Nephron (organoid): ENCODE results near the gene MLH1.

Experiments
- H3K27ac Mint-ChIP-seq, 3 experiments: 2 replicates each; pipeline ENCODE4 v1.8.0; 2020; ENCODE audit warnings: mixed read lengths in 3 of 3, mild to moderate bottlenecking in 2 of 3, moderate library complexity in 1 of 3
- H3K27me3 Mint-ChIP-seq: 2 replicates; pipeline ENCODE4 v1.8.0; 2021; ENCODE audit warnings: low read depth, mild to moderate bottlenecking, moderate library complexity, mixed read lengths
- H3K36me3 Mint-ChIP-seq: 2 replicates; pipeline ENCODE4 v1.8.0; 2020; ENCODE audit warnings: low read depth, mixed read lengths
- H3K4me1 Mint-ChIP-seq: 2 replicates; pipeline ENCODE4 v1.8.0; 2020; ENCODE audit warnings: mixed read lengths
- H3K4me3 Mint-ChIP-seq, 3 experiments: 2 replicates each; pipeline ENCODE4 v1.8.0; 2020; ENCODE audit warnings: mild to moderate bottlenecking in 3 of 3, mixed read lengths in 3 of 3, moderate library complexity in 2 of 3
- H3K9me3 Mint-ChIP-seq: 2 replicates; pipeline ENCODE4 v1.8.0; 2020; ENCODE audit warnings: mixed read lengths
- CTCF ChIP-seq, 3 experiments: fragments of 200-600 bp; sonication (generic); IDR thresholded peaks; one replicate each; pipeline ENCODE4 v1.5.0; 2021; ENCODE audit warnings: antibody characterized with exemption in 3 of 3; ENCODE audit not compliant: unreplicated experiment in 3 of 3

Gene MLH1

DNA sequence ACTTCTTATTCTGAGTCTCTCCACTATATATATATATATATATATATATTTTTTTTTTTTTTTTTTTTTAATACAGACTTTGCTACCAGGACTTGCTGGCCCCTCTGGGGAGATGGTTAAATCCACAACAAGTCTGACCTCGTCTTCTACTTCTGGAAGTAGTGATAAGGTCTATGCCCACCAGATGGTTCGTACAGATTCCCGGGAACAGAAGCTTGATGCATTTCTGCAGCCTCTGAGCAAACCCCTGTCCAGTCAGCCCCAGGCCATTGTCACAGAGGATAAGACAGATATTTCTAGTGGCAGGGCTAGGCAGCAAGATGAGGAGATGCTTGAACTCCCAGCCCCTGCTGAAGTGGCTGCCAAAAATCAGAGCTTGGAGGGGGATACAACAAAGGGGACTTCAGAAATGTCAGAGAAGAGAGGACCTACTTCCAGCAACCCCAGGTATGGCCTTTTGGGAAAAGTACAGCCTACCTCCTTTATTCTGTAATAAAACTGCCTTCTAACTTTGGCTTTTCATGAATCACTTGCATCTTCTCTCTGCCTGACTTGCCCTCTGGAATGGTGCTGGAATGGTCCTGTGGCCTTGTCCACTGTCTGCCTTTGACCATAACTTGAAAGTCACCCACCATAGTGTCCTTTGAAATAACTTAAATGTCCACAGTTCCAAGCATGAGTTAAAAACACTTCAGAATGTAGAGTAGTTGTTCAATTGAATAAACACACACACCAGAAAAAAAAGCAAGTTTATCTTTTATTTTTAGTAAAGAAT lies 32.4 kb downstream of the MLH1 start:
- no peaks in the 10 kb centered on the region for H3K27me3 Mint-ChIP-seq
- H3K36me3 Mint-ChIP-seq = peaks cover 88% of the 10 kb centered on the region
- H3K4me1 Mint-ChIP-seq = no peaks in the 10 kb centered on the region
- no peak overlapping the region for H3K27ac Mint-ChIP-seq
- TF ChIP-seq CTCF (IDR thresholded peaks at IDR 0.05; ENCODE audit: unreplicated experiment in 3 of 3) = no peak
- H3K9me3 Mint-ChIP-seq = peaks cover 22% of the 10 kb centered on the region
- no peak overlapping the region for H3K4me3 Mint-ChIP-seq

DNA sequence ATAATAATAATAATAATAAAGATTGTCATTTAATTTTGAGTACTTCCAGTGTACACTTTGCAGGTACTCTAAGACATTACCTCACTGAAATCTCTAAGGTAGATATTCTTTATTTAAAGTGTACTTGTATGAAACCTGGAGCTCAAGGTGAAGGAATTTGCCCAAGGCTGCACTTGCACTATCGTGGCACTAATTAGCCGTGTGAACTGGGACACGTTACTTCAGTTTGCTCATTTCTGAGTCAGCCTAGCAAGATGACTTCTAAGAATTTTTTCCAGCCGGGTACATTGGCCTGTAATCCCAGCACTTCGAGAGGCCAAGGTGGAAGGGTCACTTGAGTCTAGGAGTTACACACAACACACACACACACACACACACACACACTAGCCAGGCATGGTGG lies 33.5 kb downstream of the MLH1 start:
- TF ChIP-seq CTCF (IDR thresholded peaks at IDR 0.05; ENCODE audit: unreplicated experiment in 3 of 3) = no peak
- Mint-ChIP-seq H3K4me3 (no peak overlapping the region), H3K27ac (no peak overlapping the region), H3K9me3 (peaks cover 22% of the 10 kb centered on the region), H3K4me1 (no peaks in the 10 kb centered on the region), H3K27me3 (no peaks in the 10 kb centered on the region), H3K36me3 (peaks cover 88% of the 10 kb centered on the region)

DNA sequence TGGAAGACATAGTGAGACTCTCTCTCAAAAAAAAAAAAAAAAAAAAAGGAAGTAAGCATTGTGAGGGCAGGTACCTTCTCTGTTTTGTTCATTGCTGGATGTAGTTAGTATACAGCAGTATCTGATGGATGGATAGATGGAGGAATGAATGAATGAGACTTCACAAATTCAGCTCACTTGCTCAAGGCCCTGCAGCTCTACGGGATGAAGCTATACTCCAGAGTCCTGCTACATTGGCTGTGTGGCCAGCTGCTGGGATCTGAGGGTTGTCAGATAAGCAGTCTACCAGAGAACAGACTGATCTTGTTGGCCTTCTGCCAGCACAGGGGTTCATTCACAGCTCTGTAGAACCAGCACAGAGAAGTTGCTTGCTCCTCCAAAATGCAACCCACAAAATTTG lies 35.0 kb downstream of the MLH1 start:
- H3K4me1 Mint-ChIP-seq = no peaks in the 10 kb centered on the region
- H3K4me3 Mint-ChIP-seq = no peak overlapping the region
- H3K9me3 Mint-ChIP-seq = peaks cover 13% of the 10 kb centered on the region
- no peak overlapping the region for H3K27ac Mint-ChIP-seq
- peaks cover 85% of the 10 kb centered on the region for H3K36me3 Mint-ChIP-seq
- TF ChIP-seq CTCF (IDR thresholded peaks at IDR 0.05; ENCODE audit: unreplicated experiment in 3 of 3) = no peak
- H3K27me3 Mint-ChIP-seq = no peaks in the 10 kb centered on the region

DNA sequence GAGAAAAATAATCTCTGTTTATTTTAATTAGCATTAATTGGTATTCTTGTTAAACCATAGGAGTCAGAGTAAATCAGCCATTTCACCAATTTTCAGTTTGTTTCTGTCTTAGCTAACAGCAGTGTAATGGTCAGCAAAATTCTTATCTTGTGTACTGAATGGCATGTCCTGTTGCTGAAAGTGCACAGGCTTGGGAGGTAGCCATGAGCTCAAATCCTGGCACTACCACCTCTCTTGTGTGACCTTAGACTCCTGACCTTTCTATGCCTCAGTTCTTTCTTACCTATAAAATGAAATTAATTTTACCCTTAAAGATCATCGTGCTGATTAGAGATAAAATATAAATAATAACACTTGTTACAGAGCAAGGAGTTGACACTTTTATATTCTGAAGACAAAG lies 35.8 kb downstream of the MLH1 start:
- Mint-ChIP-seq H3K4me3 (no peak overlapping the region), H3K9me3 (peaks cover 12% of the 10 kb centered on the region), H3K4me1 (no peaks in the 10 kb centered on the region), H3K27ac (no peak overlapping the region), H3K36me3 (peaks cover 84% of the 10 kb centered on the region), H3K27me3 (no peaks in the 10 kb centered on the region)
- no peak for TF ChIP-seq CTCF (IDR thresholded peaks at IDR 0.05; ENCODE audit: unreplicated experiment in 3 of 3)

- H3K27me3 Mint-ChIP-seq = no peaks in the 10 kb centered on the region
- no peak for TF ChIP-seq CTCF (IDR thresholded peaks at IDR 0.05; ENCODE audit: unreplicated experiment in 3 of 3)
- H3K36me3 Mint-ChIP-seq = peaks cover 84% of the 10 kb centered on the region
- no peak overlapping the region for H3K4me3 Mint-ChIP-seq
- H3K27ac Mint-ChIP-seq = no peak overlapping the region
- no peaks in the 10 kb centered on the region for H3K4me1 Mint-ChIP-seq
- H3K9me3 Mint-ChIP-seq = peaks cover 11% of the 10 kb centered on the region
Observed at GRCh38 chr3:37029516-37030163, 36.3 kb downstream of the MLH1 start.

DNA sequence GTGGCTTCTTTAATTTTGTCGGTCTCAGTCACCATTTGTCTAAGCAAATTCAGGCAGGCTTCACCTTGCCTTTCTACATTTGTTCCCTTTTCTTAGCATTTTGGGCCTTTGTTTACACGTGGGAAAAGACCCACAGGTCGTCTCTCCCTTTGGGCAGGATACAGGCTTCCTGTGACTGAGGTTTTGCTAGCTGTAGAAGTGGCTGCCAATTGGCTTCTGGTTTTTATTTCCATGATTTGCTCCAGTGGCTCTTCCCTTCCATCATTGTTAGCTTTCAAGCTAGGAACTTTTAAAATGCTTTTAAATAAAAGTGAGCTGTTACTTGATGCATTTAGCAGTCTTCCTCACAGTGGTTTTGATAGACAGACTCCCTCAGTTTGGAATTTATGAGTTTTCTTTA lies 37.3 kb downstream of the MLH1 start:
- Mint-ChIP-seq H3K27me3 (no peaks in the 10 kb centered on the region), H3K27ac (no peak overlapping the region), H3K36me3 (peaks cover 84% of the 10 kb centered on the region), H3K4me1 (no peaks in the 10 kb centered on the region), H3K9me3 (peaks cover 16% of the 10 kb centered on the region), H3K4me3 (no peak overlapping the region)
- no peak for TF ChIP-seq CTCF (IDR thresholded peaks at IDR 0.05; ENCODE audit: unreplicated experiment in 3 of 3)
